GM21825 (cell line): Measurements from ENCODE around the gene MEX3B.

Source experiments
- ATAC-seq: cut with Tn5 transposase; IDR thresholded peaks from one replicate; pipeline ENCODE4 v1.9.1; 2021; ENCODE audit warnings: mild to moderate bottlenecking, moderate library complexity; ENCODE audit not compliant: unreplicated experiment

MEX3B gene

GRCh38 chr15:82045892-82046665, at the start of gene MEX3B:
Gene MEX3B (minus strand): TSS chr15:82046018. CDS start chr15:82045705, 313 bp downstream.
- ATAC-seq = peak; percentile 71

GRCh38 chr15:82093774-82094211, 48.0 kb upstream of the MEX3B start:
- ATAC-seq = no peak

GRCh38 chr15:82093325-82093724, 47.5 kb upstream of the MEX3B start:
- no peak for ATAC-seq

GRCh38 chr15:82091636-82092140, 45.9 kb upstream of the MEX3B start:
- no peak for ATAC-seq

GRCh38 chr15:82086243-82086995, 40.6 kb upstream of the MEX3B start:
- no peak for ATAC-seq

- no peak for ATAC-seq
Observed at GRCh38 chr15:82081914-82082762, 36.3 kb upstream of the MEX3B start.

GRCh38 chr15:82080774-82081173, 35.0 kb upstream of the MEX3B start:
- no peak for ATAC-seq

- ATAC-seq = no peak
Observed at GRCh38 chr15:82079736-82080135, 33.9 kb upstream of the MEX3B start.

- no peak for ATAC-seq
Observed at GRCh38 chr15:82074610-82075009, 28.8 kb upstream of the MEX3B start.

- ATAC-seq = no peak
Observed at GRCh38 chr15:82072926-82073537, 27.2 kb upstream of the MEX3B start.

GRCh38 chr15:82066455-82066854, 20.6 kb upstream of the MEX3B start:
- ATAC-seq = no peak

- ATAC-seq = no peak
Observed at GRCh38 chr15:82064824-82065223, 19.0 kb upstream of the MEX3B start.

GRCh38 chr15:82062479-82063454, 16.9 kb upstream of the MEX3B start:
- no peak for ATAC-seq

- ATAC-seq = no peak
Observed at GRCh38 chr15:82060817-82061216, 15.0 kb upstream of the MEX3B start.

- no peak for ATAC-seq
Observed at GRCh38 chr15:82058517-82059204, 12.8 kb upstream of the MEX3B start.

GRCh38 chr15:82058026-82058425, 12.2 kb upstream of the MEX3B start:
- ATAC-seq = no peak

- ATAC-seq = no peak
Observed at GRCh38 chr15:82056958-82057823, 11.4 kb upstream of the MEX3B start.

- no peak for ATAC-seq
Observed at GRCh38 chr15:82052751-82053150, 6.9 kb upstream of the MEX3B start.
